HG03108 (cell line): ENCODE data around the gene ITGAE.

Source experiments
- ATAC-seq: cut with Tn5 transposase; IDR thresholded peaks from one replicate; pipeline ENCODE4 v1.9.1; 2021; ENCODE audit warnings: moderate library complexity; ENCODE audit not compliant: unreplicated experiment

Gene ITGAE

DNA sequence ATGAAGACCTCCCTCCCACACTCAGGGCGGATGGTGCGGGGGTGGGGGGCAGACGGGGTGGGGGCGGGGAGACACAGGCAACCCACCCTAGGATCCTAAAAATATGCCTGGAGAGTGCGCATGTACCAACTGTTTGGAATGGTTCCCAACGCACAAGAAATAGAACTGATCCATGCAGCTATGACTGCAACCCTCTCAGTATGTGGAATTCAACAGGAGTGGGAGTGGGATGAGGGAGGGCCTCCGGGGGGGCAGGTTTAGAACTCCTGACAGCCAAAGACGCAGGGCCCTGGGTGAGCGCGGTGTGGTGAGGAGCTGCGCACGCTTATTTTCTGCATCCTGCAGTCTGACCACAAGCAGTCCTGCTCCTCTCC lies 103.9 kb downstream of the ITGAE start:
- ATAC-seq: no peak

DNA sequence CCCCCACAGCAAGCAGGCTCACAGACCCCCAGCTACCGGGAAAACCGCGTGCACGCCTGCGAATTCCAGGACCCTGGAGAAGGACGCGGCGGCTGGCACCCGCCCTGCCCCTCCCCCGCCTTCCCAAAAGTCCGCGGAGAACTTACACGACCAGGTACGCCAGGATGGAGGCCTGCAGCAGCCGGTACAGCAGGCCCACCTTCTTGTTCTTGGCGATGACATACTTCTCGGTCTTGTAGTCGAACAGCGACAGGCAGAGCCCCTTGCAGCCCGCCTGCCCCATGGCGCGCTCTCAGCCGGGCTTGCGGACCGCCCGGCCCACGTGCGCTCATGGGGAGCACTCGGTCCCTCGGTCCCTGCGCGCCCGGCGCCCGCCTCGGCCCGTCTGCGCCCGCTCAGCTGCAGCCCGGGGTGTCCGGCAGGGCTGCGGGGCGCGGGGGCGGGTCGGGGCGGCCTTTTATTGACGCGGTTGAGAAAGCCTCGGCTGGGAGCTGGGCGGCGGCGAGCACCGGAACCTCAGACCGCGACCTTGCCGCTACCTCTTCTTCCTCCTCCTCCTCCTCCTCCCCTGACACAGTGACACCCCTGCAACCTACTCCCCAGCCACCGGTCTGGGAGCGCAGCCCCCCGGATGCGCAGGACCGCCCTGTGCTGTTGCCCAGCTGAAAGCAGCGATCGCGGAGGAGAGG lies 105.1 kb downstream of the ITGAE start, which contains the start of gene P2RX5:
Gene P2RX5 (minus strand): TSS at position 433 of the 689 bp plus-strand sequence. CDS start 150 bp downstream, at position 283.
- no peak for ATAC-seq

DNA sequence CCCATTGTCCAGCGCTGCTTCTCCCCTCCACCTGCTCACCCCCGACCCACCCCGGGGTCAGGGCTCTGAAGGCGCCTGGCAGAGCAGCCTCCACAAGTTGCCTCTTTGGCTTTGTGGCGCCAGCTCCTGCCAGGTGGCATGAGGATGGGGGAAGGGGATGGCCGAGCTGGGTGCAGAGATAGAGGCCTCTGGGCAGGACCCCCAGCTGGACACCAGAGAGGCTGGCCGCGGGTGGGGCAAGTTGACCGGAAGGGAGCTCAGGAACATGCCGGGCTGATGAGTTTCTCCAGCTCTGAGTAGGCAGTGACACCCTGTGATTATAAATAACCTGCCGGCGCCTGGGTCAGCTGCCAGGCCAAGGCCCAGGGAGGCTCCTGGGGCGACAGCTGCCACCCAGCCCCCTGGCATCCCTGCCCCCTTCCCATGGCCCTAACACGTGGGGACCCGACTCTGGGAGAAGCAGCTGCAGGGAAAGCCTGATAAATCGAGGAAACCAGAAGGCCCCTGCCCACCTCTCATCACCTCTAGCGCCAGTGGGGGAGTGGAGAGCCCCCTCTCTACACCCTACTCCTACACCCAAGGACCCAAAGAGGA lies 105.8 kb downstream of the ITGAE start:
- no peak for ATAC-seq

DNA sequence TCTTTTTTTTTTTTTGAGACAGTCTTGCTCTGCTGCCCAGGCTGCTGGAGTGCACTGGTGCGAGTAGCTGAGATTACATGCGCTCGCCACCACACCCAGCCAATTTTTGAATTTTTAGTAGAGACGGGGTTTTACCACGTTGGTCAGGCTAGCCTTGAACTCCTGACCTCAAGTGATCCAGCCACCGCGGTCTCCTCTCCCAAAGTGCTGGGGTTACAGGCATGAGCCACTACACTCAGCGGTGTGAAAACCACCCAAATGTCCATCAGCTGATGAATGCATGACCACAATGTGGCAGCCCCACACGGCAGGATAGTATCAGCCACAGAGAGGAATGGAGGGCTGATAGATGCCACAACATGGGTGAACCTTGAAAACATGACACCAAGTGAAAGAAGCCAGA lies 107.2 kb downstream of the ITGAE start:
- ATAC-seq: peak; percentile 41

DNA sequence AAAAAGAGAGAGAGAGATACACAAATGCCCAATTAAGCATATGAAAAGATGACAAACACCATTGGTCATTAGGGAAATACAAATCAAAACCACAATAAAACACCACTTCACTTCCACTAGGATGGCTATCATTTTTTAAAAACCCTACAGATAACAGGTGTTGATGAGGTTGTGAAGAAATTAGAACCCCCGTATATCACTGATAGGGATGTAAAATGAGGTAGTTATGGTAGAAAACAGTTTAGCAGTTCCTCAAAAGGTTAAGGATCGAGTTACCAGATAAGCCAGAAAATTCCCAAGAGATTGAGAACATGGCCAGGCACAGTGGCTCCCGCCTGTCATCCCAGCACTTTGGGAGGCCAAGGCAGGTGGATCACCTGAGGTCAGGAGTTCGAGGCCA lies 107.8 kb downstream of the ITGAE start:
- no peak for ATAC-seq

DNA sequence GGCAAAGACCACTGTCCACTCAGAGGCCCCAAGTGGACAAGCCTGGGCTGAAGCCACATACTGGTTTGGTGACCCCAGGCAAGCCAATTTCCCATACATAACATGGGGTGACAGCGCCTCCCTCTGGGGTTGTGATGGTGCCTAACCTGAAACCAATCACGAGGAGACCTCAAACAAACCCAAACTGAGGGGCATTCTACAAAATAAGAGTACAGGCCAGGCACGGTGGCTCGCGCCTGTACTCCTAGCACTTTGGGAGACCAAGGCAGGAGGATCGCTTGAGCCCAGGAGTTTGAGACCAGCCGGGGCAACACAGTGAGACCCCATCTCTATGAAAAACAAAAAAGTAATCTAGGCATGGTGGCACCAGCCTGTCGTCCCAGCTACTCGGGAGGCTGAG lies 108.6 kb downstream of the ITGAE start:
- ATAC-seq: no peak

DNA sequence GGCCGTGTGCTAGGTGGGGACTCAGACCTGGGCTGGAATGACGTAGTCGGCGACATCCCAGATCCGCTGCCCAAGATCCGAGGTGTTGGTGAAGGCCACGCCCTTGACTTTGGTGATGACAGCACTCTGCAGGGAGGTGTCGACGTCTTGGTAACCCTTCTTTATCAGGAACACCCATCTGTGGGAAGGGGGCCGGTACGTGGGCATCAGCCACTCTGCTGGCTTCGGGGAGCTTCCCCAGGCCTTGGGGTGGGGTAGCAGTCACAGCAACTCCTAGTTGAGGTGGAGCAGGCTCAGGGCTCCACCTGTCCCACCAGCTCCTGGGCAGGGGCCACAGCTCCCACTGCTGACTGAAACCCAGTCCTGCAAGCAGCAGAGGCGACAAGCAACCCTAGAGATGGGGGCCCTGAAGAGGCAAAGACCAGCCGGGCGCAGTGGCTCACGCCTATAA lies 109.3 kb downstream of the ITGAE start:
- no peak for ATAC-seq

DNA sequence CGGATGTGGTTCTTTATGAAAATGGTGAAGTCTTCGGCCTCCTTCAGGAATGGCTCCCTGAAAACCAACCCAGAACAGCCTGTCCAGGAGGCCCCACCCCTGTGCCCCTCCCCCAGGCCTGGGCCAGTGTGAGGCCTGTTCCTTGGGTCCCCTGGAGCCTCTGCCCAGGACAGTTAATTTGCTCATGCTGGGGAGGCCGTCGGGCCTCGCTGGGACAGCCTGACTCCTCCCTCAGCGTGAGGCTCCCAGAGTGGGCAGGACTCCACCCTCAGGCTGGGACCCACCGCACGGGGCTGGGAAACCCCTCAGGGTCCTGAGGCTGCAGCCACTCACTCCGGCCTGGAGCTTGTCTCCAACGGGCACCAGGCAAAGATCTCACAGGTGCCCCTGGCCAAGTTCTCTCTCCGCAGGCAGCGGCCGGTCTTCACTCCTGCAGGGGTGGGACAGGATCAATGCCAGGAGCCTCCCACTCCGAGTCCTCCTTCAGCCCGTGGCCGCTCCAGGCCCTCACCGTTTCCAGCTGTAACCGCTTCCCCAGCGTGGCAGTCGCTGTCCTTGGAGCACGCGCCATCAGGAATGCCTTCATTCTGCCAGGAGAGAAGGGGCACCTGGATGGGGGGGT lies 110.8 kb downstream of the ITGAE start:
- no peak for ATAC-seq

DNA sequence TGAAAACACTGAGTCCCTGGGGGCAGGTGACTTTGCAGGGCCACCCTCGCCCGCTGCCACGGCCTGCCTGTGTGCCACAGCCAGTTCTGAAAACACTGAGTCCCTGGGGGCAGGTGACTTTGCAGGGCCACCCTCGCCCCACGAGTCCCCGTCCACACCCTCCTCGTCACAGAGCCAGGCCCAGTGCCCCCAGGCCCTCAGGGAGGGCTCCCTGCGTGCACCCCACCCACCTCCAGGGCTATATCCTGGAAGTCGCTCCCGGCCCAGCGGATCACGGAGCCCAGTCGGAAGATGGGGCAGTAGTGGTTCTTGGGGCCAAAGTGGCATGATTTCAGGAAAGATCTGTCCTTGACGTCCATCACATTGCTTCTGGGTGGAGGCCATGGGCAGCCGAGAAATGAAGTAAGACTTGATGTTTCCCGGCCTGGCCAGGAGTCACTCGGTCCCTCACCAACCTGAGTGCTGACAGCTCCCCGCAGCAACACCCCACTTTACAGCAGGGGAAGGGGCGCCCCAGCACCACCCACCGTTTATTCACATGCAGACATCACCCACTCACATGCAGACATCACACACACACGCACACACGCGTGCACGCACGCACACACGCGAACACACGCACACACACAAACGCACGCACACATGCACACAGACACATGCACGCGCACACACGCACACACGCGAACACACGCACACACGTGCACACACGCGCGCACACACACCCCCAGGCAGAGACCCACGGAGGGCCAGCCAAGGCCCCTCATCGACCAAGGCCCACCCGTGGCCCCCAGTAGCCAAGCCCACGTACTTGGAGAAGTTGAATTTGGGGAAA lies 111.5 kb downstream of the ITGAE start:
- ATAC-seq: no peak

DNA sequence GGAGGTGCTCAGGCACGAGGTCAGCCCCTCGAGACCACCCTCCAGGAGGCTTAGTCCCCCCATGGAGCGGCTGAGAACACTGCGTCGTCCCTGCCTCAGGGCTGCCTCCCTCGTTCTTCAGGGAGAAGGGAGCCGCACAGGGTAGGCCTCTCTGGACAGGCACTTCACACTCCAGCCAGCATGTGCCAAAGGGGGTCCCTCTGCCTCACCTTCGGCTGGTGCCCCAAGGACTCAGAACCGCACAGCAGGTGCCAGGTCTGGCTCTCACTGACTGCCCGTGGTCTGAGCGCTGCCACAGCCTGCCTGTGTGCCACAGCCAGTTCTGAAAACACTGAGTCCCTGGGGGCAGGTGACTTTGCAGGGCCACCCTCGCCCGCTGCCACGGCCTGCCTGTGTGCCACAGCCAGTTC lies 112.1 kb downstream of the ITGAE start:
- ATAC-seq: no peak

DNA sequence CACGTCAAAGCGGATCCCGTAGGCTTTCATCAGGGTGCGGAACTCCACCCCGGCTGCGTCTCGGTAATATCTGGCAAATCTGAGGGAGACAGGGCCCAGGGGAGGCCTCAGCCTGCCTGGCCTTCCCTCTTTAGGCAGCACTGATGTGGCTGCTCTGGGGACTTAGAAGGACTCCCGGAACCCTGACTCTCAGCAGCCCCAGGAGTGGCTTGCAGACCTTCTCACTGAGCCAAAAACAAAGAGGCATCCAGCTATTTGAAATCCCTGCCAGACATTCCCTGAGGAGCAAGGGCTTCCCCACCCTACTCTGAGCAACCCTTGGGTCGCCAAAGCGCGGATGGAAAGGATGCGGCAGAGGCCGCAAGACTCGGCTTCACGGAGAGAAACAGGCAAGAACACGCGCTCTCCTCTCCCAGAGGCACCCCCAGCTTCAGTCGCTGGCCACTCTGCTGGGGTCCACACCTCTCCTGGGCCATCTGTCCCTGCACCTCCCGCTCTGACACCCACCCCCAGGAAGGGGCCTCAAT lies 112.9 kb downstream of the ITGAE start:
- ATAC-seq: no peak

DNA sequence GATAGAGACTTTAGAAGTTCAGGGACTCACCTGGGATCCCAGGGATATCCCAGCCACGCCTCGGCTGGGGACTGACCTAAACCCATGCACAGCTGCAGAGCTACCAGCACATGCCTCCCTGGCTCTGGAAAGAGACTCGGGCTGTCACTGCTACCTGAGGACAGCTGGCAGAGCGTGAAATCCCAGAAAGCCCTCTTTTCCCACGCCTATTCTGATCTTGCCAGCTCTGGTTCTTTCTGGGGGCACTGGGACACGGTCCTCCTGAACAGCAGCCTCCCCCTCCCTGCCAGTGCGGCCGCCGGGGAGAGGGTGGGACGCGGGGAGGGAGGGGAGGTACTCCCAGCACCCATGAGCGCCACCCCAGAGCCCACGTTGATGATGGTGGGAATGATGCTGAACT lies 115.8 kb downstream of the ITGAE start:
- no peak for ATAC-seq

DNA sequence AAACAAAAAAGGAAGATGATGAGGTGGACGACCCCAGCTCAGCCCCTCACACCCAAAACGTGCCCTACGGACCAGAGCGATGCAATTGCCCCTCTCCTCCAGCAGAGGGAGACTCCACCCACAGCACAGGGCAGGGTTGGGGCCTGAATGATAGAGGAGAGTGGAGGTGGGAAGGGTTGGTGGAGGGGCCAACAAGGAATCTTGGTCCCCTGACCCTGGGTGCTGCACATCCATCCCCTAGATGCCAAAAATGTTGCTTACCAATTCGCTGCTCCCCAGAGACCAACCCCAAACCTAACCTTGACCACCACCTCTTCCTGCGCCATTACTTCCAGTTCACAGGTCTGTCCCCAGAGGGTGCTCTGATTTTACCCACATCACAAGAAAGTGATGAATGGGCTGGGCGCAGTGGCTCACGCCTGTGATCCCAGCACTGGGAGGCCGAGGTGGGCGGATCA lies 117.9 kb downstream of the ITGAE start:
- ATAC-seq: no peak

DNA sequence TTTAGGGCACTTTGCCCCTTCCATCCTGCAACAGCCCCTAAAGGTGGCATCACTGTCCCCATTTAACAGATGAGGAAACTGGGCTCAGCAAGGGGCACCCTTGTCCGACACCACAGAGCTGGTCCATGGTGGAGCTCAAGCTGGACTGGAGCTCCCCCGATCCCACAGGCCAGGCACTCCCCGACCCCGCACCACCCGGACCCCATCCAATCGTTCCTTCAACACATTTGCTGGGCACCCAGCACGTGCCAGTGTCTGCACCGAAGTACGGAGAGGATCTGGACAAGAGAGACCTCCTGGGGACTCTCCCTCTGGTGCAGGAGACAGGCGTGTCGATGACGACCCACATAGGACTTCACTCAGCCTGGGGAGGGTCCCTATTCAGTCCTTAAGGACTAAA lies 119.0 kb downstream of the ITGAE start:
- no peak for ATAC-seq

DNA sequence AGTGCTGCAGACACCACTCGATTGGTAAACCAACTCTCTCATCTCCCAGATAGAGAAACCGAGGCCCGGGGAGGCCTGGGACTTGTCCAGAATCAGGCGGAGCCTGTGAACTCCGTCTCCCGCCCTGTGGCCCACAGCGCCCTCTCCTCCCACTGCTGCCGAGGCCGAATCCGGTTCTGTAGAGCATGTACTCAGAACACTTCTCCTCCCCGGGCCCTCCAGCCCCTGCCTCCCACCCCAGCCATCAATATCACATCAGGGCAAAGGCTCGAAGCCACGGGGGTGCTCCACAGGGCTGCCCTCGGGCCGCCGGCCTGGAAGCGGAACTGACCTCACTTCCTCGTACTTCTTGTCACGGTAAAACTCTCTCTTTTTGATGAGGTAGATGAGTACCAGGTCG lies 119.4 kb downstream of the ITGAE start:
- no peak for ATAC-seq

DNA sequence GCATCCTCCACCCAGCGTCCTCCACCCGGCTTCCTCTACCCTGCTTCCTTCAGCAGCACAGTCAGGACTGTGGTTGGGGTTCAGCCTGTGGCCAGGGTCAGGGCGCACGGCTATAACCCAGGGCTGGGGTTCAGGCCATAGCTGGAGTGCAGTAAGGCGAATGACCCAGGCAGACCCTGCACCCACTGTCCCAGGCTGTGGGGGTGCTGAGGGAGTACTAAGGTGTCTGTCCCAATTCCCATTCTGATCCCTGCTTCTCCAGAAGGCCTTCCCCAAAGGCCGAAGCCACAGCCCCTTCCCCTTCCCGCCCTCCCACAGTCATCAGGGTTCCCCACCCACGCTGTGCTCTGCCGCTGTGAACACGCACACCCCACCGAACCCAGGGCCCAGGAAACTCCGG lies 119.9 kb downstream of the ITGAE start:
- ATAC-seq: no peak

DNA sequence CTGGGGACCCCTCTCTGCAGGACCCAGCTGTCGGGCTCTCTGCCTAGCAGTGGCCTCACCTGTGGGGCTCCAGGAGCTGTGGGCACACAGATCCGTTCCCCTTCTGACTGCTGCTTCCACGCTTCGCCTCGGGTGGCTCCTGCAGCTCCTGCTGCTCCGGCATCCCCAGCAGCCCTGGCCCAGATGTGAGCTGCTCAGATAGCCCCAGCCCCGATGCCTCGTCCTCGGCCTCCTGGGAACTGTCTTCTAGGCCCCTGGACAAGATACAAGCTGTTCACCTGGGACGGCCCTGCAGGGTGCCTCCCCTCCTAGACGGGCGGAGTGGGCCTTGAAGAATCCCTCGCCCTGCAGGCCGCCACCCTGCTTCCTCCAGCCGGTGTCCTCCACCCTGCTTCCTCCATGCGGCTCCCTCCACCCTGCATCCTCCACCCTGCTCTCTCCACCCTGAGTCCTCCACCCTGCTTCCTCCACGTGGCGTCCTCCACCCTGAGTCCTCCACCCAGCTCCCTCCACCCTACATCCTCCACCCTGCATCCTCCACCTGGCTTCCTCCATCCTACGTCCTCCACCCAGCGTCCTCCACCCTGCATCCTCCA lies 121.4 kb downstream of the ITGAE start:
- no peak for ATAC-seq

DNA sequence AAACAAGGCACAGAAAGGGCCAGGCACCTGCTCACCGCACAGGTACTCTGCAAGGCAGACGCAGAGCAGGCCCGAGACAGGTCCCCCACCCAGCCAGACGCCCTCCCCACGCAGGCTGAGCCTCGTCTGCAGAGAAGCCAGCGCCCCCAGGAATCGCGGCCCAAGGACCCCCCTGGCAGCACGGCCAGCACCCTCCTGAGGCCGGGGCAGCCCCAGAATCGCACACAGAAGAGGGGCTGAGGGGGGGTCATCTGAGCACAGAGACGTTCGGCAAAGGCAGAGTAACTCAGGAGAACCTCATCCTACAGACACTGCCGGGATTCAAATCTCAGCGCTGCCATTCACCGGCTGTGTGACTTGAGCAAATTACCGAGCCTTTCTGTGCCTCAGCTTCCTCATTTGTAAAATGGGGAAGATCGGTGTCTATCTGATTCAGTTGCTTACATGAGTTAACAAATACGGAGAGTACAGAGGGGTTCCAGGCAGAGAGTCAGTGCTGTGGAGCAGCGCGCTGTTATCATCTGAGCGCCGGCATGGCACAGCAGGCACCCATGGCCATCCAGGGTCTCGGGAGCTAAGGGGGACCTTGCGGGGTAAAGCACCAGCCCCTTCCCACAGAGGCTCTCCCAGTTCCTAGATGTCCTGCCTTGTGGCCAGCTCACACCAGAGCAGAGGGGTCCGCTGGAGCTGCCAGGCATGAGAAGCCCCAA lies 122.0 kb downstream of the ITGAE start:
- no peak for ATAC-seq

DNA sequence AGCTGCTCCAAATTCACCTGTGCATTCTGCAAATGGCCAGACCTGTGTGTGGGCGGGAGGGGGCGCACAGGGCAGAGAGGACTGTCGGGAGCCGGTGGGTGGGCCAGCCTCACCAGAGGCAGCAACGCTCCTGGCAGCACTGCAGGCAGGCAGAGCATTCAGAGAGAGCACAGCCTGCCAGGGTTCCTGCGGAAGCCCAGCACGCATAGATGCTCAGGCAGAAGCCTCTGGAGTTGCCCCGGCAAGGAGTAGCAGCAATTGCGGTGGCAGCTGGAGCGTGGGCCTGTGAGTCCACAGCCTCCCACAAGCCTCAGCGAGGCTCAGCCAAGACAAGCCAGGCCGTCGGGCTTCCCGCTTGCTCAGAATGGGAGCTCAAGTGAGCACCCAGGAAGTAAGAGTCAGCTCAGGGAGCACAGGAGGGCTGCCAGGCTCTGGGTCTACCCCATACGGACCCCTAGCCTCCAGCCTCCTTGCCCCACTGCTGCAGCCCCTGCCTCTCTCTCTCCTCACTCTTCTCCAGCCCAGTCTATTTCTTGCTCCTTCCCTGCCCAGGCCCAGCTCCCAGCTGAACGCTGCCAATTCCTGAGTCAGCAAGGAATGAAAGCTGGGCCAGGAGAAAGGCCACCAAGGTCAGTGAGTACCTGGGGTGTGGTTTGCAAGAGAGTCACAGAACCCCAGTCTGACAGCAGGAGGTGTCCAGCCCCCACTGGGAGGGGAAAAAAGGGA lies 122.7 kb downstream of the ITGAE start:
- ATAC-seq: no peak
